ENCODE data around the gene PRKN.

DNA sequence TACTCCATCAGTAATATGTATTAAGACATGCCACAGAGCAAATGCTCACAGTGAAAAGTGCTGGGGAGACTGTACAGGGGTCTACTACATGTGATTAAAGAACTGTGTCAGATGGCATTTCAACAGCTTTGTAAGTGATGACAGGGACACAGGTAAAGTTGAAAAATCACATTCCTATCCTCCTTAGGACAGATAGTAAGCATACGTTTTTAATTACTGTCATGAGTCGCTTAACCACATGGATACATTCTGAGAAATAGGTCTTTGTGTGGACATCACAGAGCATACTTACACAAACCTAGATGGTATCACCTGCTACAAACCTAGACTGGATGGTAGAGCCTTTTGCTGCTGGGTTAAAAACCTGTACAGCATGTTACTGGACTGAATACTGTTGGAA is 807.9 kb downstream of the PRKN start:
- TF ChIP-seq POLR2A (IDR thresholded peaks at IDR 0.05; ENCODE audit: low read length) (no peak), GATA1 (IDR thresholded peaks at IDR 0.05; ENCODE audit: low read depth, low read length) (no peak)
